HepG2 (cell line): ENCODE measurements around the gene BIRC5. TPM values are rescaled to one million over a fixed set of nuclear protein-coding genes. Genes with fewer than 3 reads are reported as not detected.

Experiments used
- ATAC-seq: fragments of 200-7000 bp; cut with Tn5 transposase; 3 replicates; pipeline ENCODE4 v1.9.1; 2020; ENCODE audit warnings: mild to moderate bottlenecking, moderate library complexity
- BruUV-seq: library from RNA; stranded (reverse); fragments of 400-500 nt; replicated peaks from 2 replicates; lab custom pipeline; 2021; lab: Mats Ljungman, UMichigan
- CTCF ChIA-PET: fragments of 300-600 bp; formaldehyde crosslinking; extraction: SDS; loops from one replicate; lab custom pipeline; 2021; ENCODE audit warnings: low total read pairs, inconsistent platforms, low intra/inter-chr PET ratio; lab: Yijun Ruan, JAX
- POLR2A ChIA-PET: fragments of 350-600 bp; sonication (Branson Sonifier 250); formaldehyde crosslinking; loops from one replicate; lab custom pipeline; 2020; ENCODE audit warnings: antibody characterized with exemption, inconsistent platforms; lab: Yijun Ruan, JAX
- DNase-seq: peaks from one replicate; pipeline ENCODE4 v3.0.0-alpha.2; 2015; ENCODE audit warnings: low spot score
- FAIRE-seq: peaks from 3 replicates; lab custom pipeline; 2011; peaks lifted over from hg19 to GRCh38; lab: Jason Lieb, UNC
- H2AFZ ChIP-seq: one replicate; pipeline ENCODE4 v1.6.1; 2011; ENCODE audit warnings: low read length, inconsistent platforms
- H3K27ac ChIP-seq: fragments of 300-600 bp; 3 replicates; pipeline ENCODE4 v1.8.0; 2011; ENCODE audit warnings: mixed run types, mild to moderate bottlenecking, mixed read lengths, low read length, inconsistent platforms; ENCODE audit not compliant: insufficient read depth; ENCODE audit errors: extremely low read length
- H3K27me3 ChIP-seq, 2 experiments: fragments of 200-600 bp in 1 of 2; 2 replicates in 1 of 2; 3 replicates in 1 of 2; pipeline versions ENCODE4 v1.6.0 to v1.8.0; 2011; ENCODE audit warnings: low read length in 2 of 2, mild to moderate bottlenecking in 2 of 2, moderate library complexity in 2 of 2, inconsistent platforms in 1 of 2; ENCODE audit not compliant: insufficient read depth in 2 of 2, control insufficient read depth in 1 of 2
- H3K36me3 ChIP-seq, 2 experiments: fragments of 200-600 bp in 1 of 2; replicated peaks in 1 of 2; 2 replicates in 1 of 2; 3 replicates in 1 of 2; pipeline versions ENCODE4 v1.5.1 to v1.8.0; 2011; ENCODE audit warnings: low read length in 2 of 2, inconsistent platforms in 1 of 2; ENCODE audit not compliant: insufficient read depth in 2 of 2, control insufficient read depth in 1 of 2
- H3K4me1 ChIP-seq: 2 replicates; pipeline ENCODE4 v1.5.1; 2012; ENCODE audit warnings: low read length, inconsistent platforms; ENCODE audit not compliant: insufficient read depth
- H3K4me2 ChIP-seq: 2 replicates; pipeline ENCODE4 v1.6.0; 2011; ENCODE audit warnings: low read depth, low read length, inconsistent platforms
- H3K4me3 ChIP-seq, 3 experiments: fragments of 200-600 bp in 1 of 3; sonication (generic), shearing (Covaris generic) in 1 of 3; replicated peaks in 1 of 3; 2 replicates each; pipeline ENCODE4 v1.5.1; 2011 to 2016; ENCODE audit warnings: low read length in 3 of 3, inconsistent platforms in 2 of 3, low read depth in 2 of 3, mild to moderate bottlenecking in 2 of 3, control low read depth in 1 of 3, mixed read lengths in 1 of 3; ENCODE audit not compliant: insufficient read depth in 1 of 3
- H3K79me2 ChIP-seq: one replicate; pipeline ENCODE4 v1.6.1; 2011; ENCODE audit warnings: low read length, inconsistent platforms; ENCODE audit not compliant: insufficient read depth
- H3K9ac ChIP-seq: 2 replicates; pipeline ENCODE4 v1.6.0; 2011; ENCODE audit warnings: mild to moderate bottlenecking, low read depth, low read length, inconsistent platforms; ENCODE audit not compliant: insufficient read depth
- H3K9me3 ChIP-seq: 2 replicates; pipeline ENCODE4 v1.5.1; 2012; ENCODE audit warnings: mild to moderate bottlenecking, low read length
- H4K20me1 ChIP-seq: 2 replicates; pipeline ENCODE4 v1.6.0; 2011; ENCODE audit warnings: inconsistent platforms, mild to moderate bottlenecking, low read length, moderate library complexity; ENCODE audit not compliant: insufficient read depth
- BCL6 ChIP-seq: IDR thresholded peaks from 2 replicates; pipeline ENCODE4 v1.6.1; 2016; ENCODE audit warnings: missing genetic modification reagents, missing compliant biosample characterization
- CREBL2 ChIP-seq: sonication (generic); formaldehyde crosslinking; IDR thresholded peaks from 2 replicates; pipeline ENCODE4 v1.8.1; 2023; ENCODE audit warnings: missing genetic modification reagents, mild to moderate bottlenecking, borderline replicate concordance
- EZH2 ChIP-seq: conservative IDR thresholded peaks from 2 replicates; pipeline ENCODE4 v1.6.1; 2012; ENCODE audit warnings: mild to moderate bottlenecking, low read depth, low read length, moderate library complexity
- KDM4B ChIP-seq: sonication (generic); formaldehyde crosslinking; IDR thresholded peaks from 2 replicates; pipeline ENCODE4 v1.4.0; 2020; ENCODE audit warnings: missing genetic modification reagents
- MAZ ChIP-seq, 2 experiments: sonication (generic) in 1 of 2; formaldehyde crosslinking in 1 of 2; IDR thresholded peaks; 2 replicates each; pipeline versions ENCODE4 v1.5.0 to v1.6.1; 2012 to 2020; ENCODE audit warnings: low read depth in 2 of 2, mild to moderate bottlenecking in 2 of 2, borderline replicate concordance in 1 of 2, improper control_type of control experiment in 1 of 2, low read length in 1 of 2, missing genetic modification reagents in 1 of 2, moderate library complexity in 1 of 2
- MIER3 ChIP-seq: IDR thresholded peaks from 2 replicates; pipeline ENCODE4 v1.6.1; 2016; ENCODE audit warnings: missing compliant biosample characterization, borderline replicate concordance
- MTF2 ChIP-seq: sonication (generic); formaldehyde crosslinking; IDR thresholded peaks from 2 replicates; pipeline ENCODE4 v1.5.0; 2020; ENCODE audit warnings: missing genetic modification reagents, borderline replicate concordance
- NFE2L1 ChIP-seq: sonication (generic); formaldehyde crosslinking; IDR thresholded peaks from 2 replicates; pipeline ENCODE4 v1.4.0; 2020; ENCODE audit warnings: missing genetic modification reagents, mild to moderate bottlenecking, borderline replicate concordance
- POLR2A ChIP-seq, 2 experiments: IDR thresholded peaks; 2 replicates each; pipeline ENCODE4 v1.6.1; 2011; ENCODE audit warnings: low read depth in 2 of 2, low read length in 2 of 2, mild to moderate bottlenecking in 1 of 2, moderate library complexity in 1 of 2; ENCODE audit not compliant: insufficient read depth in 1 of 2
- TBX2 ChIP-seq: sonication (generic); formaldehyde crosslinking; IDR thresholded peaks from 2 replicates; pipeline ENCODE4 v1.5.0; 2020; ENCODE audit warnings: missing genetic modification reagents, mild to moderate bottlenecking, borderline replicate concordance
- UBTF ChIP-seq: sonication (generic); formaldehyde crosslinking; IDR thresholded peaks from 2 replicates; pipeline ENCODE4 v1.4.0; 2020; ENCODE audit warnings: mild to moderate bottlenecking, missing genetic modification reagents
- ZNF276 ChIP-seq: sonication (generic); formaldehyde crosslinking; IDR thresholded peaks from 2 replicates; pipeline ENCODE4 v1.4.0; 2020; ENCODE audit warnings: mild to moderate bottlenecking, low read depth, missing genetic modification reagents
- ZNF552 ChIP-seq: sonication (generic); formaldehyde crosslinking; IDR thresholded peaks from 2 replicates; pipeline ENCODE4 v1.9.0; 2022; ENCODE audit warnings: missing genetic modification reagents, mild to moderate bottlenecking, borderline replicate concordance
- ZNF607 ChIP-seq: sonication (generic); formaldehyde crosslinking; IDR thresholded peaks from 2 replicates; pipeline ENCODE4 v1.5.1; 2020; ENCODE audit warnings: missing genetic modification reagents, mild to moderate bottlenecking, borderline replicate concordance
- ZNF777 ChIP-seq: sonication (generic); formaldehyde crosslinking; IDR thresholded peaks from 2 replicates; pipeline ENCODE4 v1.4.0; 2020; ENCODE audit warnings: missing genetic modification reagents
- ZNF83 ChIP-seq: sonication (generic); formaldehyde crosslinking; IDR thresholded peaks from 2 replicates; pipeline ENCODE4 v1.4.0; 2020; ENCODE audit warnings: missing genetic modification reagents, mild to moderate bottlenecking, borderline replicate concordance
- WGBS: methylation state at CpG from one replicate; pipeline ENCODE4 v1.1.6; 2017; ENCODE audit warnings: low lambda C conversion rate; 5-methylcytosine and 5-hydroxymethylcytosine counted together
- in situ Hi-C: cut with HindIII; loops from 2 replicates; pipeline ENCODE4 v1.10.0; 2017; ENCODE audit warnings: low pct_unique_long_range_greater_than_20kb; ENCODE audit not compliant: extremely low pct_ligation_motif_present
- intact Hi-C: fragments of 100-400 bp; cut with micrococcal nuclease; formaldehyde crosslinking; loops from one replicate; pipeline ENCODE4 v1.10.0; 2022; ENCODE audit not compliant: unreplicated experiment
- polyA plus RNA-seq, 8 experiments: library from polyadenylated mRNA; depleted of rRNA in 3 of 8; stranded (reverse) in 7 of 8; unstranded in 1 of 8; fragments of >200 nt; fragmentation: Illumina TruSeq in 4 of 8; extraction: Trizol in 4 of 8; gene quantifications; 2 replicates each; pipeline versions ENCODE4 v1.2.1 to v1.2.3, GENCODE V29; 2011 to 2016; ENCODE audit warnings: low read depth in 4 of 8, missing spikeins in 1 of 8, mixed read lengths in 1 of 8; ENCODE audit not compliant: insufficient read depth in 1 of 8
- total RNA-seq, 5 experiments: library from RNA; depleted of rRNA; stranded (reverse); fragments of >200 nt; fragmentation: Illumina TruSeq; extraction: Trizol; gene quantifications; 2 replicates each; pipeline ENCODE4 v1.2.3, GENCODE V29; 2016; ENCODE audit warnings: low read depth in 1 of 5
- TF ChIP-seq, protein P1 (sequence below): sonication (generic); formaldehyde crosslinking; conservative IDR thresholded peaks from 2 replicates; pipeline ENCODE4 v1.4.0; 2020; ENCODE audit warnings: missing genetic modification reagents

The BIRC5 gene
- total and polyA plus RNA-seq, 2 of the 13 experiments (the other 11 are each of a cell fraction or from before 2014, with no cell fraction given): 30.3 to 135 TPM

DNA sequence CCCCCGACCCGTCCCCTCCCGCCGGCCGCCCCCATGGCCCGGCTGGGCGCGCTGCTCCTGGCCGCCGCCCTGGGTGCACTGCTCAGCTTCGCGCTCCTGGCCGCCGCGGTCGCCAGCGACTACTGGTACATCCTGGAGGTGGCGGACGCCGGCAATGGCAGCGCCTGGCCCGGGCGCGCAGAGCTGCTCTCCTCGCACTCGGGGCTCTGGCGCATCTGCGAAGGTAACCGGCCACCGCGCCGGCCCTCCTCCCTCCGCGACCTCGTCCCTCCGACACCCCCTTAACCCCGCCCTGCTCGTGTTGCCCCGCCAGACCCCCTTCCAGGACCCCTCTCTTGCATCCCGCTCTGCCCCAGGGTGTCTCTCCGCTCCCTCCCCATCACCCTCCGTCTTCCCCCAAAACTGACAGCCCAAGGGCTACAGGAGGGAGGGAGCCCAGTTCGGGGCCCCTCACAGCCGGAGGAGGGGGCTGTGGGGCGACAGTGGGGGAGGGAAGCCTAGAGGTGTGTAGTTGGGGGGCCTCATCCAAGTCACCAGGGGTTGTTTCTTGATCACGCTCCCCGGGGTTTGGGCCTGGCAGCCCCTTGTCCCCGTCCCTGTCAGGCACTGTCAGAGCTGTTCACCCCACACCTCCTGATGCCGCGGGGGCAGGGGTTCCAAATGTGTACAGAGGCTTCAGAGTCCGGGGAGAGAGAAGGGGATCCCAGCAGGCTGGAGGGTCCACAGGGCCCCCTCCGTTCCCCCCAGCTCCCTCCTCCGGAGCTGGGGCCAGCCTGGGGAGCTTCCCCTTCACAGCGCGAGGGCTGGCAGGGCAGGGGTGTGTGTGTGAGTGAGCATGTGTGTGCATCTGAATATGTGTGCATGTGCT is 18.2 kb downstream of the BIRC5 start:
- H3K79me2 ChIP-seq: no peaks in the 10 kb centered on the region
- peak; percentile 71 for ATAC-seq
- intact Hi-C loops (no loop called here), in situ Hi-C loops (no loop called here)
- H4K20me1 ChIP-seq: no peaks in the 10 kb centered on the region
- H3K27ac ChIP-seq: no peak overlapping the region
- ChIA-PET POLR2A (interaction anchor here (1.3 kb wide), 1 partner anchor 9 kb away, joined by 6 read pairs; no protein-coding TSS in a partner anchor), CTCF (no interaction called here)
- H3K4me1 ChIP-seq: peaks cover 31% of the 10 kb centered on the region; the same call in 1 of the 2 replicates
- no peak for DNase-seq
- H3K27me3 ChIP-seq: peaks cover 17 to 74% of the 10 kb centered on the region in 2 experiments
- H3K36me3 ChIP-seq: no peaks in the 10 kb centered on the region
- H3K9me3 ChIP-seq: no peaks in the 10 kb centered on the region
- H3K4me3 ChIP-seq: peak overlapping the region in 1 of 3 experiments; percentile 37; a peak in 1 of 6 replicates
- BruUV-seq: no TSS peak
- no peak overlapping the region for H3K9ac ChIP-seq
- H3K4me2 ChIP-seq: peak overlapping the region; percentile 48
- WGBS: 28% methylated on average over 15 of the region's 55 CpGs
- FAIRE-seq: no peak
- H2AFZ ChIP-seq: no peak overlapping the region
- TF ChIP-seq ZNF552 (CRISPR knock-in tag) (no peak), BCL6 (CRISPR knock-in tag) (no peak), MAZ (IDR thresholded peaks at IDR 0.05; ENCODE audit: borderline replicate concordance, low read depth, low read length) (no peak), MAZ (CRISPR knock-in tag; IDR thresholded peaks at IDR 0.05; ENCODE audit: low read depth) (0 out of 2 replicates have a peak, but pooled peaks have one; percentile 14), POLR2A (IDR thresholded peaks at IDR 0.05; ENCODE audit: insufficient read depth in 1 of 2, low read depth in 2 of 2, low read length in 2 of 2) (no peak), MIER3 (CRISPR knock-in tag) (no peak), KDM4B (no peak), TBX2 (CRISPR knock-in tag) (no peak), ZNF276 (no peak), NFE2L1 (CRISPR knock-in tag) (no peak), ZNF607 (no peak), CREBL2 (CRISPR knock-in tag) (no peak), ZNF777 (CRISPR knock-in tag) (peak; percentile 73), MTF2 (CRISPR knock-in tag) (peak; percentile 18; the same call in 1 of the 2 replicates), EZH2 (peak; percentile 46), ZNF83 (CRISPR knock-in tag) (no peak), UBTF (peak; percentile 69)
- TF ChIP-seq, protein P1, sequence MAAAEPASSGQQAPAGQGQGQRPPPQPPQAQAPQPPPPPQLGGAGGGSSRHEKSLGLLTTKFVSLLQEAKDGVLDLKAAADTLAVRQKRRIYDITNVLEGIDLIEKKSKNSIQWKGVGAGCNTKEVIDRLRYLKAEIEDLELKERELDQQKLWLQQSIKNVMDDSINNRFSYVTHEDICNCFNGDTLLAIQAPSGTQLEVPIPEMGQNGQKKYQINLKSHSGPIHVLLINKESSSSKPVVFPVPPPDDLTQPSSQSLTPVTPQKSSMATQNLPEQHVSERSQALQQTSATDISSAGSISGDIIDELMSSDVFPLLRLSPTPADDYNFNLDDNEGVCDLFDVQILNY: no peak
